HG02798 (cell line): ENCODE data around the gene APBB2.
"Not testable (repeated sequence)": the region's sequence is repeated elsewhere in the genome, so short reads cannot be mapped to it uniquely, and the experiment has no call there.

Source experiments
- ATAC-seq: cut with Tn5 transposase; IDR thresholded peaks from one replicate; pipeline ENCODE4 v1.9.1; 2021; ENCODE audit warnings: mild to moderate bottlenecking; ENCODE audit not compliant: unreplicated experiment, poor library complexity

APBB2 gene

DNA sequence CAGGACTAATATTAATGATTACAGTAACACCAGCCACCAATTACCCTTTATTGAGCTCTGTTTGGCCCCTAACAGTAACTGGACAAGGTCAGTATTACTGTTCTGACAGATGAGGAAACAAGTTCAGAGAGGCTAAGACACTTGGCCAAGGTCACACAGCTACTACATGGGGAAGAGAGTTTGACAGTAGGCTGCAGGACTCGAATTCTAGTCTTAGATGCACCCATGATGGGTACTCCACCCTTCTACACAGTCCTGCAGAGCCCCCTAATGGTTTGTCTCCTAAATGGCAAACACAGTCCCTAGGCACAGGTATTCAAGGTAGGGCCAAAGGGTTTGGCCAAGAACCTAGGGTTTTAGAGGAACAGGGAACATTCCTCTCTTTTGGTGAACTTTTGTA lies 370.6 kb downstream of the APBB2 start:
- ATAC-seq, result no peak

DNA sequence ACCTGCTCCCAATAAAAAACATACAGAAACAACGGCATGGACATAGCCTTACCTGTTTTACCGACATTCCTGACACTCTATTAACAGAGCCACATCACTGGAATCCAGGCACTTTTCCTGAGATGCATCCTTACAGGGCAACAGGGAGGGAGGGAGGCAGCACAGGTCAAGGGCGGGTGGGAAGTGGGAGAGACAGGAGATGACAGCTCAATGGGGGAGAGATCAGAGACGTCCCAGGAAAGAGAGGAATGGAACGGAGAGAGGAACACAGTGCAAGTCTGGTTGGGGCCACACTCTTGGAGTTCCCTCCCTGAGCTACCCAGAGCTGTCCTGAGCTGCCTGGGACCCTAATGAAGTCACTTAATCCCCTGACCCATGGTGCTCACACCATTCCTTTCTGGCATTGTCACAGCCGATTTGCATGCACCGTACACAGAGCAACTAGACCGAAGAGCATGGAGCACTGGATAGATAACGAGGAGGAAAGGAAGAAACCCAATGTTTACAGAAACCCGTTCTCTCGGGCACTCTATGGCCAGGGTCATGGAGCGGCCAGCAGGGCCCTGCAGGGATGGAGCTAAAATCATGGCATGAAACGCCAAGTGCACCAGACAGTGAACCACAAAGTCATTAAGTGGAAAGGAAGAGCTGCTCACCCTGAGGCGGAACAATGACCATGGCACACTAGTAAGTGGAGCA lies 371.5 kb downstream of the APBB2 start:
- no peak for ATAC-seq

- ATAC-seq, result no peak
Observed at GRCh38 chr4:40842318-40842717, 372.0 kb downstream of the APBB2 start.

- ATAC-seq, result peak; percentile 87
Observed at GRCh38 chr4:40840985-40841571, 373.3 kb downstream of the APBB2 start.

DNA sequence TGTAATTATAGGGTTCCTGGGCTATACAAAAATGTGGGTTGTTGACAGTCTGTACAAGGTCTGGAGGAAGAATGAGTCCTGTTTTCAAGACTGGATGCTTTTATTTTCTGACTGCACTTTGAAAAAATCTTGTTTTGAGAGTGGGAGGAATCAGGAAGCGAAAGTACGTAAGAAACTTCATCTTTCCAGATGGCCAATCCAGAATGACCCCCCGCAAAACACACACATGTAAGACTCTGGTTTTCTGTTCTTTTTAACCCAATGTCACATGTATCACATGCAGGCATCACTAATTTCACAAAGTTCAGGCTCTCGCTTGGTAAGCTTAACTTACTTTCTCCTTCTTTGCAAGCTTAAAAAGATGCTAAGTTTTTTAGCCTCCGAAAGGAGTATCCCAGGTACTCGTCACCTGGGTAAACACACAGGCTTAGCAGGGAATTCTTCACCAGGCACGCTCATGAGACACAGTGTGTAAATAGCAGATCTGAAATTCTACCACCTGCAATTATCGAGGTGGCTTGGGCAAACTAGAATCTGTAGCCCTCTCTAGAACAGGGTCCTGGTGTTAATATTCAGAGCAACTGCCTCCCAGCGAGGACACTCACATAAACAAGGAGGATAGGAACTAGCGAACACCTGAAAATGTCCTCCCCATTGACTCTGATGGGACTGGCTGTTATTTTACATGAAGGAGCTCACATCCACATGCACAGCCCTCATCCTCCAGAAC lies 373.9 kb downstream of the APBB2 start:
- ATAC-seq, result peak; percentile 31

- no peak for ATAC-seq
Observed at GRCh38 chr4:40838742-40839141, 375.6 kb downstream of the APBB2 start.

DNA sequence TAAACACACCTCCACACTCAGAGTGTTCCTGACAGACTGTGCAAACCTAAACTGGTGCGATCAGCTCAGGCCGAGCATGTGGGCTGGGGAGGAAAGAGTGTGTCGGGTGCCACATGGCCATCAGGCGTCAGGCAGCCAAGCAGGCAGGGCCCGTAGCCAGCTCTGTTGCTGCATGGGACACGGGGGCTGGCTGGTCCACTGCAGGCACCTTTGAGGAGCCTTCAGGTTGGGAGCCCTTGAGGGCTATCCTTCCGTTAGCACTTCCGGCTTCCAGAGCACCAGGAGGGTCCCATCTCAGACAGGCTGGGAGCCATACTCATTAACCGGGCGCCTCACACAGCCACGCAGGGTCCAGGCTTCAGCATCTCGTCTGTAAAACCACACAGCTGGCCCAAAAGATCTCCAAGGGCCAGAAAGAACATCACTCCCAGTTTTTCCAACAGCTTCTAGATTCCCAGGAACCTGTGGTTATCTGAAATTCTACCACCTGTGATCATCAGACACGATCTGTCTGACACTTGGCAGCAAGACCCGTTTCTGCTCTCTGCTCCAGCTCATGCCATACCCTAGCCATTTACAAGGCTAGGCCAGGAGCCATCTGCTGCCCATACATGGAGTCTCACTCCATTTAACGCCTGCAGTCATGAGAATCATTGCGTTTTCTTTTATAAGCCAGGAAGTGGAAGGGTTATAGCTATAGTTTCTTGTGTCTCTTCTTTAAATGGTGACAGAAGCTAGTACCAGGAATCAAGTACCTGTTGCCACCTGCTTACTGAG lies 377.1 kb downstream of the APBB2 start:
- no peak for ATAC-seq

DNA sequence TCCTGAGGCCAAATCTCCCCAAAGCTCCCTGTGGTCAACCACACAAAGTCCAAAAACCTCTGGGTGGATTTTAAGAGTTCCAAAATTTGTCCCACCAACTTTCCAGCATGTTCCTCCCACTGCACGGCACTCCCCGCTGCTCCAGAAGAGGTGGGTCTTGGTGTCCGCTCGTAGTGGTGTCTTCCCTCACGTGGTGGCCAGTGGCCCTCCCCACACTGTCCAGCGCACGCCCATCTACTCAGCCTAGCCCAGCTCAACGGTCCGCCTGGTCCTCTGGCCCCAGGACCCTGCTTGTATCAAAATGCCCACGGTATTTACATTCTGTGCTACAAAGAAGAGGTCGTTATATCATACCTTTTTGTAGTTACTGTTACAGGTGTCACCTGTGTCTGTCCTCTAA lies 381.1 kb downstream of the APBB2 start:
- no peak for ATAC-seq

DNA sequence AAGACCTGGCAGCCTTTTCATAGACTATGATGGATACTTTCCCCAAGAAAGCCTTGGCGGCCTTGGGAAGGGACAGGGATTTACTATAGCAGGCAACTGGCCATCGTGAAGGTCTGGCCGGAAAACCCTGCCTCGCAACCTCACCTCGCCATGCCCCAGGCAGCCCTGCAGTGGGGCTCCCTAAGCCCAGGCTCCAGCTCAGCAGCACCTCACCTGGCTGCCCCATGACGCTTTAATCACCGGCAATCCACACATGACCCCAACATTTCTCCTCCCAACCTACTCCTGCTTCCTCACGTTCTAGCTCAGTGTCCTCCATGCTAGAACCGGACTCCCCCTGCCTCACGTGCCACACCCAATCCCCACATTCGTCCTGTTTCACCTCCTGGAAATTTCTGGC lies 382.2 kb downstream of the APBB2 start:
- ATAC-seq, result no peak

- ATAC-seq, result no peak
Observed at GRCh38 chr4:40831146-40831907, 383.0 kb downstream of the APBB2 start.

DNA sequence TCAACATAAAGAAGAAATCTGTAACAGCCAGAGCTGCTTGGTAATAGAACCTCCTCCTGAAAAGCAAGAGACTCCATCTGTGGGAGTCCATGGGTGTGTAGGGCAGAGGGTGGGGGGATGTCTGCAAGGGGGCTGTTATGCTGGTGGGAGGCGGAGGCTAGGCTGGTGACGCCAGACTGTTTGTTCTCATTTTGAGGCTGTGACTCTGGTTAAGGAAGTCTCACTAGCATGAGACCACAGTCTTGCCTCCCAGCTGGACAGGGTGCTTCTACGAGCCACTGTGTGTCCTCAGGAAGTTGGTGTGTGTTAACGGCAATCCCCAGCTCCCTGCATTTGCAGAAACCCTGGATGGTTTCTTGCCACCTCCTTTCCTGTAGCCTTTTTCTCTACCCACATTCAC lies 384.8 kb downstream of the APBB2 start:
- no peak for ATAC-seq

GRCh38 chr4:40828661-40829060 lies 385.7 kb downstream of the APBB2 start:
- no peak for ATAC-seq

GRCh38 chr4:40827758-40828157 lies 386.6 kb downstream of the APBB2 start:
- ATAC-seq, result no peak

DNA sequence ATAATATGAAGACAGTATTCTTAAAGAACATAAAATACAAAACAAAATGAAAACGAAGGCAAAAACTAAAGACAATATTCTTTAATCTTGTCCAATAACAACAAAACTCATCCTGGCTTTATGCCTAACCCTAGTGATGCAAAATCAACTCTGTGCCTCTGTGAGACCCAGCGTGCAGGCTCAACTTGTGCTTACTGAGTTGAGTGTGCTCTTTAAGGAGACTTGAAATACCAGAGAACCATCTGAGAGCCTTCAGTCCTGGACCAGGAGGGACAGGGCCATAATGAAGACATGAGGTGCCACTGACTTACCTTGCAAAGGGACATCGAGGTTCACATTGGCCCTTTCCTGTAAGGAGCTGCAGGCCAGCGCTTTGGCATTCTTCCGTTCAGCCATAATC lies 387.5 kb downstream of the APBB2 start:
- no peak for ATAC-seq

- ATAC-seq, result peak; percentile 53
Observed at GRCh38 chr4:40825014-40825838, 389.1 kb downstream of the APBB2 start.

GRCh38 chr4:40822420-40823166 lies 391.7 kb downstream of the APBB2 start:
- no peak for ATAC-seq

DNA sequence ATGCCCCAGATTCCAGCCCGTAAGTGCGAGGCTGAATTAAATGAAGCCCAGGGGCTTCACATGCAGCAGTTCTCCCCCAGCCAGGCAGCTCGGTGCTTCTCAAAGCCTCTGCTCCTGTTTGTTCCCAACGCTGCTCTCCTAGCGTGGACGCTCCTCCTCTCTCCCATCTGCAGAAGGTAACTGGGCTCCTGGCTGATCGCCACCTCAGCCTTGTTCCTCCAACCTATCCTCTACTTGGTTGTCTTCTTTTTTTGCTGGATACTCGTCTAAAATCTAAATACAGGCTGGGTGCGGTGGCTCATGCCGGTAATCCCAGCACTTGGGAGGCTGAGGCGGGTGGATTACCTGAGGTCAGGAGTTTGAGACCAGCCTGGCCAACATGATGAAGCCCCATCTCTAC lies 394.2 kb downstream of the APBB2 start:
- no peak for ATAC-seq

DNA sequence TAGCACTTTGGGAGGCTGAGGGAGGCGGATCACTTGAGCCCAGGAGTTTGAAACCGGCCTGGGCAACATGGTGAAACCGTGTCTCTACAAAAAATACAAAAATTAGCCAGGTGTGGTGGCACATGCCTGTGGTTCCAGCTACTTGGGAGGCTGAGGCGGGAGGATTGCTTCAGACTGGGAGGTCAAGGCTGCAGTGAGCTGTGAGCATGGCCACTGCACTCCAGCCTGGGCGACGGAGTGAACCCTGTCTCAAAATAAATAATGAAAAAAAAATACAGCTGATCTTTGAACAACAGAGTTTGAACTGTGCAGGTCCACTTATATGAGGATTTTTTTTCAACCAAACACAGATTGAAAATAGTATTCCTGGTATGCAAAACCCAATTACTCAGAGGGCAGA lies 397.2 kb downstream of the APBB2 start:
- ATAC-seq, result not testable (repeated sequence)

DNA sequence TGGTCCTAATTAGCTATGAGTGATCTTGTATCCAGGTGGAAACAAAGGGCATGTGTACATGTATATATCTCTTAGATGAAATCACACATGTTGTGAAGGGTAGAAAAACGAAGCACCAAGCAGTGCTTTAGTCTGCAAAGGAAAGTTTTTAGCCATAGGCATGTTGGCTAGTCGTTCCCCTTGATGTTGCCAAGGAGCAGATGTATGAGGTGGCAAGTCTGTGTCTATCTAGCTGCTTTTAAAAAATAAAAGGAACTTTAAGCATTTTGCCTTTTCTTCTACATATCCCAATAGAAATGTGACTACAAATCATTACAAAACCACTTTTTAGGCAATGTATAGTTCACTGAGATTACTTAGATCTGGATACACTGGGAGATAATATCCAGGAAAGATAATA lies 401.5 kb downstream of the APBB2 start:
- ATAC-seq, result no peak
